Neural progenitor cell (in vitro differentiated cells): ENCODE measurements around the gene LPCAT3. TPM values are rescaled to one million over a fixed set of nuclear protein-coding genes. Genes with fewer than 3 reads are reported as not detected.

Source experiments
- DNase-seq: peaks from one replicate; pipeline ENCODE4 v3.0.0-alpha.2; 2016; ENCODE audit warnings: low spot score
- H2AFZ ChIP-seq: fragments of 200-600 bp; sonication (generic); replicated peaks from 2 replicates; pipeline ENCODE4 v1.6.1; 2016; ENCODE audit warnings: antibody characterized with exemption
- H3F3A ChIP-seq: fragments of 200-600 bp; sonication (generic); 2 replicates; pipeline ENCODE4 v1.6.1; 2016; ENCODE audit warnings: antibody characterized with exemption, low read depth
- H3K27ac ChIP-seq: fragments of 200-600 bp; sonication (generic); 2 replicates; pipeline ENCODE4 v1.5.1; 2016; ENCODE audit warnings: mild to moderate bottlenecking
- H3K27me3 ChIP-seq: fragments of 200-600 bp; sonication (generic); 2 replicates; pipeline ENCODE4 v1.6.1; 2016; ENCODE audit warnings: mild to moderate bottlenecking, moderate library complexity
- H3K36me3 ChIP-seq: fragments of 200-600 bp; sonication (generic); 2 replicates; pipeline ENCODE4 v1.5.1; 2016
- H3K4me1 ChIP-seq: fragments of 200-600 bp; sonication (generic); 2 replicates; pipeline ENCODE4 v1.6.1; 2016; ENCODE audit warnings: mixed run types
- H3K4me2 ChIP-seq: fragments of 200-600 bp; sonication (generic); 2 replicates; pipeline ENCODE4 v1.6.1; 2016
- H3K4me3 ChIP-seq: fragments of 200-600 bp; sonication (generic); 2 replicates; pipeline ENCODE4 v1.5.1; 2016
- H3K79me2 ChIP-seq: fragments of 200-600 bp; sonication (generic); 2 replicates; pipeline ENCODE4 v1.6.1; 2016; ENCODE audit warnings: low read depth
- H3K9ac ChIP-seq: fragments of 200-600 bp; sonication (generic); 2 replicates; pipeline ENCODE4 v1.6.1; 2016
- H3K9me3 ChIP-seq: fragments of 200-600 bp; sonication (generic); 2 replicates; pipeline ENCODE4 v1.5.1; 2016; ENCODE audit warnings: low read depth
- H4K20me1 ChIP-seq: fragments of 200-600 bp; sonication (generic); 2 replicates; pipeline ENCODE4 v1.6.1; 2016; ENCODE audit warnings: low read depth
- H3K27ac Mint-ChIP-seq: 3 replicates; pipeline ENCODE4 v1.8.0; 2021; ENCODE audit warnings: mixed read lengths
- H3K27me3 Mint-ChIP-seq: 2 replicates; pipeline ENCODE4 v1.8.0; 2022; ENCODE audit warnings: low read depth, mild to moderate bottlenecking, inconsistent platforms, moderate library complexity, mixed read lengths; ENCODE audit not compliant: insufficient read depth
- H3K36me3 Mint-ChIP-seq: 3 replicates; pipeline ENCODE4 v1.8.0; 2021; ENCODE audit warnings: mixed read lengths
- H3K4me1 Mint-ChIP-seq: 3 replicates; pipeline ENCODE4 v1.8.0; 2021; ENCODE audit warnings: mixed read lengths
- H3K4me3 Mint-ChIP-seq: 3 replicates; pipeline ENCODE4 v1.8.0; 2021; ENCODE audit warnings: mild to moderate bottlenecking, moderate library complexity, mixed read lengths
- H3K9me3 Mint-ChIP-seq: 3 replicates; pipeline ENCODE4 v1.8.0; 2020; ENCODE audit warnings: mixed read lengths
- CTCF ChIP-seq: fragments of 200-600 bp; sonication (generic); IDR thresholded peaks from 2 replicates; pipeline ENCODE4 v1.5.1; 2017; ENCODE audit warnings: antibody characterized with exemption, mild to moderate bottlenecking
- EZH2 ChIP-seq: fragments of 200-600 bp; sonication (generic); IDR thresholded peaks from 2 replicates; pipeline ENCODE4 v1.6.1; 2017; ENCODE audit warnings: antibody characterized with exemption, mild to moderate bottlenecking, moderate library complexity
- EZH2phosphoT487 ChIP-seq: fragments of 200-600 bp; sonication (generic); IDR thresholded peaks from 2 replicates; pipeline ENCODE4 v1.6.1; 2017; ENCODE audit warnings: antibody characterized with exemption
- total RNA-seq: library from RNA; depleted of rRNA; stranded (reverse); fragments of >200 nt; gene quantifications from 2 replicates; pipeline ENCODE4 v1.2.3, GENCODE V29; 2015; ENCODE audit warnings: low replicate concordance

Gene LPCAT3
- total RNA-seq, 1 donor from 2014 or later, result 18.1 TPM

- Histone ChIP-seq H2AFZ (no peak overlapping the region), H3K9ac (no peak overlapping the region), H3K9me3 (no peaks in the 10 kb centered on the region), H3K79me2 (peaks cover 36% of the 10 kb centered on the region), H3K4me3 (peak overlapping the region; percentile 84), H3K4me1 (peaks cover 11% of the 10 kb centered on the region), H3F3A (peaks cover 11% of the 10 kb centered on the region), H4K20me1 (peaks cover 14% of the 10 kb centered on the region), H3K36me3 (no peaks in the 10 kb centered on the region), H3K27ac (no peak overlapping the region), H3K4me2 (peak overlapping the region; percentile 71), H3K27me3 (no peaks in the 10 kb centered on the region)
- no peak for DNase-seq
- no peak overlapping the region for H3K27ac Mint-ChIP-seq
- H3K36me3 Mint-ChIP-seq, result no peaks in the 10 kb centered on the region
- no peak for TF ChIP-seq EZH2
- TF ChIP-seq EZH2phosphoT487, result no peak
- no peak for TF ChIP-seq CTCF
- peaks cover 4% of the 10 kb centered on the region for H3K27me3 Mint-ChIP-seq
- no peaks in the 10 kb centered on the region for H3K9me3 Mint-ChIP-seq
- peaks cover 14% of the 10 kb centered on the region for H3K4me1 Mint-ChIP-seq
- H3K4me3 Mint-ChIP-seq, result peak overlapping the region; percentile 88
These were observed 830 bp upstream of the LPCAT3 start for GRCh38 chr12:7019043-7019569.

GRCh38 chr12:7017870-7018349 lies 366 bp downstream of the LPCAT3 start:
- Histone ChIP-seq H3K79me2 (peaks cover 37% of the 10 kb centered on the region), H3K9me3 (no peaks in the 10 kb centered on the region), H3K9ac (peak overlapping the region; percentile 24), H3K4me3 (peak overlapping the region; percentile 84), H2AFZ (peak overlapping the region; percentile 83), H3F3A (peaks cover 11% of the 10 kb centered on the region), H3K4me2 (peak overlapping the region; percentile 91), H3K27me3 (no peaks in the 10 kb centered on the region), H3K36me3 (no peaks in the 10 kb centered on the region), H4K20me1 (peaks cover 14% of the 10 kb centered on the region), H3K4me1 (peaks cover 11% of the 10 kb centered on the region), H3K27ac (no peak overlapping the region)
- no peak for DNase-seq
- Mint-ChIP-seq H3K36me3 (no peaks in the 10 kb centered on the region), H3K4me1 (peaks cover 14% of the 10 kb centered on the region), H3K9me3 (no peaks in the 10 kb centered on the region), H3K4me3 (peak overlapping the region; percentile 88), H3K27me3 (peaks cover 2% of the 10 kb centered on the region), H3K27ac (no peak overlapping the region)
- TF ChIP-seq EZH2phosphoT487 (no peak), CTCF (no peak), EZH2 (no peak)

- H3K9me3 Mint-ChIP-seq, result no peaks in the 10 kb centered on the region
- no peaks in the 10 kb centered on the region for H3K36me3 Mint-ChIP-seq
- no peaks in the 10 kb centered on the region for H3K9me3 ChIP-seq
- no peak overlapping the region for H3K9ac ChIP-seq
- H3K27ac Mint-ChIP-seq, result no peak overlapping the region
- H3K79me2 ChIP-seq, result peaks cover 37% of the 10 kb centered on the region
- no peaks in the 10 kb centered on the region for H3K36me3 ChIP-seq
- peaks cover 14% of the 10 kb centered on the region for H3K4me1 Mint-ChIP-seq
- H2AFZ ChIP-seq, result no peak overlapping the region
- peaks cover 14% of the 10 kb centered on the region for H4K20me1 ChIP-seq
- no peak for DNase-seq
- H3K27me3 Mint-ChIP-seq, result peaks cover 2% of the 10 kb centered on the region
- H3K4me1 ChIP-seq, result peaks cover 11% of the 10 kb centered on the region
- H3F3A ChIP-seq, result peaks cover 11% of the 10 kb centered on the region
- no peak overlapping the region for H3K27ac ChIP-seq
- TF ChIP-seq EZH2phosphoT487, result no peak
- TF ChIP-seq CTCF, result no peak
- TF ChIP-seq EZH2, result no peak
- peak overlapping the region; percentile 91 for H3K4me2 ChIP-seq
- H3K4me3 ChIP-seq, result peak overlapping the region; percentile 84
- no peaks in the 10 kb centered on the region for H3K27me3 ChIP-seq
- H3K4me3 Mint-ChIP-seq, result peak overlapping the region; percentile 88
These were observed 1.2 kb downstream of the LPCAT3 start for GRCh38 chr12:7016958-7017571.
